Gastroesophageal sphincter (tissue), 4 donors: ENCODE measurements around the gene SKOR1. TPM values are rescaled to one million over a fixed set of nuclear protein-coding genes. Genes with fewer than 3 reads are reported as not detected.
A peak's percentile ranks its signal among the peaks of the same experiment; 100 is the strongest.

Experiments used
- ATAC-seq: fragments of 150-250 bp; one replicate; pipeline ENCODE4 v1.9.1; 2016; ENCODE audit warnings: mild to moderate bottlenecking, moderate library complexity
- H3K27ac ChIP-seq, 4 donors: fragments of 200-600 bp; sonication (generic) in 3 of 4; 1 replicate in 3 of 4; 2 replicates in 1 of 4; pipeline ENCODE4 v1.5.1; 2016 to 2019
- H3K27me3 ChIP-seq: fragments of 200-600 bp; sonication (generic); one replicate; pipeline ENCODE4 v1.5.1; 2019
- H3K36me3 ChIP-seq, 2 donors: fragments of 200-600 bp; sonication (generic); one replicate each; pipeline ENCODE4 v1.5.1; 2019; ENCODE audit warnings: control low read depth in 1 of 2
- H3K4me1 ChIP-seq, 3 donors: fragments of 200-600 bp; sonication (generic); 1 replicate in 2 of 3; 2 replicates in 1 of 3; pipeline ENCODE4 v1.5.1; 2016 to 2019; ENCODE audit warnings: control low read depth in 2 of 3
- H3K4me3 ChIP-seq, 2 donors: fragments of 200-600 bp; sonication (generic); one replicate each; pipeline ENCODE4 v1.5.1; 2019; ENCODE audit warnings: mild to moderate bottlenecking in 1 of 2, moderate library complexity in 1 of 2
- H3K9me3 ChIP-seq, 3 donors: fragments of 200-600 bp; sonication (generic); one replicate each; pipeline ENCODE4 v1.5.1; 2017 to 2019; ENCODE audit warnings: control low read depth in 2 of 3
- EP300 ChIP-seq: sonication (generic); formaldehyde crosslinking; IDR thresholded peaks from one replicate; pipeline ENCODE4 v1.6.1; 2017; ENCODE audit warnings: antibody characterized with exemption, mild to moderate bottlenecking
- POLR2A ChIP-seq, 2 donors: fragments of 450-650 bp; IDR thresholded peaks; one replicate each; pipeline ENCODE4 v1.6.1; 2017; ENCODE audit warnings: antibody characterized with exemption in 2 of 2, mild to moderate bottlenecking in 2 of 2, moderate library complexity in 1 of 2
- POLR2AphosphoS5 ChIP-seq: sonication (generic); formaldehyde crosslinking; IDR thresholded peaks from one replicate; pipeline ENCODE4 v1.6.1; 2017; ENCODE audit warnings: antibody characterized with exemption
- WGBS, 2 donors: methylation state at CpG; one replicate each; pipeline ENCODE4 v1.1.5; 2018; ENCODE audit warnings: low coverage in 1 of 2; 5-methylcytosine and 5-hydroxymethylcytosine counted together
- total RNA-seq, 4 donors: library from RNA; depleted of rRNA; stranded (reverse); fragments of >200 nt; gene quantifications; one replicate each; pipeline ENCODE4 v1.1.0, GENCODE V29; 2016
- TF ChIP-seq, protein P1 (sequence below), 4 experiments: fragments of 200-600 bp in 2 of 4; fragments of 450-650 bp in 2 of 4; sonication (generic) in 1 of 4; IDR thresholded peaks; one replicate each; pipeline ENCODE4 v1.5.1; 2017 to 2019; ENCODE audit warnings: antibody characterized with exemption in 4 of 4, mild to moderate bottlenecking in 2 of 4, moderate library complexity in 2 of 4

The SKOR1 gene
- total RNA-seq, result 1 to 10 TPM in 2 of 4 donors, under 1 TPM in 2; 0.46 to 2.2 (median 0.87) TPM

GRCh38 chr15:67824976-67825880, at the start of gene SKOR1:
Gene SKOR1, plus strand, starts transcription at chr15:67825509. Its CDS starts 94 bp downstream, at chr15:67825603.
- no peaks in the 10 kb centered on the region for H3K9me3 ChIP-seq
- WGBS, 2 donors, result 2 to 3% methylated on average over 10 to 17 of the region's 58 CpGs
- no peak within 1 kb of the TSS for H3K27ac ChIP-seq
- TF ChIP-seq POLR2A (IDR thresholded peaks at IDR 0.05) (no peak), EP300 (no peak), POLR2AphosphoS5 (no peak)
- TF ChIP-seq, protein P1, sequence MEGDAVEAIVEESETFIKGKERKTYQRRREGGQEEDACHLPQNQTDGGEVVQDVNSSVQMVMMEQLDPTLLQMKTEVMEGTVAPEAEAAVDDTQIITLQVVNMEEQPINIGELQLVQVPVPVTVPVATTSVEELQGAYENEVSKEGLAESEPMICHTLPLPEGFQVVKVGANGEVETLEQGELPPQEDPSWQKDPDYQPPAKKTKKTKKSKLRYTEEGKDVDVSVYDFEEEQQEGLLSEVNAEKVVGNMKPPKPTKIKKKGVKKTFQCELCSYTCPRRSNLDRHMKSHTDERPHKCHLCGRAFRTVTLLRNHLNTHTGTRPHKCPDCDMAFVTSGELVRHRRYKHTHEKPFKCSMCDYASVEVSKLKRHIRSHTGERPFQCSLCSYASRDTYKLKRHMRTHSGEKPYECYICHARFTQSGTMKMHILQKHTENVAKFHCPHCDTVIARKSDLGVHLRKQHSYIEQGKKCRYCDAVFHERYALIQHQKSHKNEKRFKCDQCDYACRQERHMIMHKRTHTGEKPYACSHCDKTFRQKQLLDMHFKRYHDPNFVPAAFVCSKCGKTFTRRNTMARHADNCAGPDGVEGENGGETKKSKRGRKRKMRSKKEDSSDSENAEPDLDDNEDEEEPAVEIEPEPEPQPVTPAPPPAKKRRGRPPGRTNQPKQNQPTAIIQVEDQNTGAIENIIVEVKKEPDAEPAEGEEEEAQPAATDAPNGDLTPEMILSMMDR (IDR thresholded peaks at IDR 0.05), result no peak
- H3K4me3 ChIP-seq, result peak within 1 kb of the TSS in 1 of 2 donors; percentile 28
- H3K4me1 ChIP-seq, result peaks cover 0 to 96% (median 44%) of the 10 kb centered on the region in 3 donors
- H3K36me3 ChIP-seq, result no peaks in the 10 kb centered on the region
- H3K27me3 ChIP-seq, result peaks cover 100% of the 10 kb centered on the region
- no peak for ATAC-seq

GRCh38 chr15:67775998-67776397, 49.3 kb upstream of the SKOR1 start:
- WGBS, 2 donors, result 96 to 100% methylated on average over 2 to 3 of the region's 3 CpGs
- ATAC-seq, result no peak
- TF ChIP-seq, protein P1 (IDR thresholded peaks at IDR 0.05), result no peak
- TF ChIP-seq EP300 (no peak), POLR2A (IDR thresholded peaks at IDR 0.05) (no peak), POLR2AphosphoS5 (no peak)

DNA sequence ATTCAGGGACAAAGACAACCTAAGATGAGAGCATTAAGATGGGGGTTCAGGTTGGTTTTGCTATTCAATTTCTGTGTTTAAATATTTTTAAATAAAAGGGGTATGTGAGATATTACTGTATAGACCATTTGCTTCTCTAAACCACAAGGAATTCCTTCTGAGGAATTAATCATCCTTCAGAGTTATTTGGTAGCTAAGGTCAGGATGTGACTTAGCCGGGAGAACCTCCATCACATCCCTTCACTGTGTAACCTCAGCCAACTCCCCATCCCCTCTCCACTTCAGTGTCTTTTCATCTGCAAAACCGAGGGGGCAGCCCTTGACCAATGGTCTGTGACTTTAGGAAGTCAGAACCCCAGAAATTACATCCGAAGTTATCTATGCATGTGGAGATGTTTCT, 48.7 kb upstream of the SKOR1 start:
- no peak overlapping the region for H3K4me3 ChIP-seq
- peaks cover 0 to 28% of the 10 kb centered on the region in 2 donors for H3K36me3 ChIP-seq
- no peaks in the 10 kb centered on the region for H3K27me3 ChIP-seq
- TF ChIP-seq, protein P1 (IDR thresholded peaks at IDR 0.05), result no peak
- no peak for TF ChIP-seq POLR2AphosphoS5
- no peak for TF ChIP-seq POLR2A (IDR thresholded peaks at IDR 0.05)
- TF ChIP-seq EP300, result no peak
- no peaks in the 10 kb centered on the region for H3K4me1 ChIP-seq
- ATAC-seq, result no peak
- H3K9me3 ChIP-seq, result no peaks in the 10 kb centered on the region
- 86 to 100% methylated on average over 2 to 3 of the region's 3 CpGs for WGBS, 2 donors
- H3K27ac ChIP-seq, result no peak overlapping the region

More at GRCh38 chr15:67775998-67776397, 49.3 kb upstream of the SKOR1 start:
- Histone ChIP-seq H3K36me3 (peaks cover 0 to 28% of the 10 kb centered on the region in 2 donors), H3K4me1 (no peaks in the 10 kb centered on the region), H3K27ac (no peak overlapping the region), H3K27me3 (no peaks in the 10 kb centered on the region), H3K9me3 (no peaks in the 10 kb centered on the region), H3K4me3 (no peak overlapping the region)

- Histone ChIP-seq H3K27ac (no peak overlapping the region), H3K36me3 (peaks cover 0 to 28% of the 10 kb centered on the region in 2 donors), H3K4me1 (no peaks in the 10 kb centered on the region), H3K9me3 (no peaks in the 10 kb centered on the region), H3K4me3 (no peak overlapping the region), H3K27me3 (no peaks in the 10 kb centered on the region)
- ATAC-seq, result no peak
- WGBS, 2 donors, result 92 to 96% methylated on average over 2 to 4 of the region's 5 CpGs
- TF ChIP-seq EP300, result no peak
Measured at GRCh38 chr15:67777071-67777470, 48.2 kb upstream of the SKOR1 start.

DNA sequence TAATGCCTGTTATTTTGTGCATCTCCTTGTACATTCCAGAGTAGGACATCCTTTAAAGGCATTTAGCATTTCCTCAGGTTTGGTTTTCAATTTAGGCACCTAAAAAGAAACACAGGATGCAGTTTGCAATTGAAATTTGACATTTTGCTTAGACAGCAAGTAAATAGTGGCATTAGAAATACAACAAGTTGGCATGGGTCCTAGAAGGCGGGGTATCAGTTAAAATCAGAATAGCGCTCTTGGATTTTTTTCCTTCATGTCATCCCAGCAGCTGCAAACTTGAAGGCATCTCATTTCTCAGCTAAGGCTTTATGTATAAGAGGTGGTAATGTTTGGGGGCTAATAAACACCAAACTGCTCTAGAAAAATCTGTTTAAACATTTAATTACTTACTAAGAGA, 47.5 kb upstream of the SKOR1 start:
- H3K36me3 ChIP-seq, result peaks cover 0 to 32% of the 10 kb centered on the region in 2 donors
- no peak overlapping the region for H3K27ac ChIP-seq
- 85 to 92% methylated on average over 2 of the region's 2 CpGs for WGBS, 2 donors
- TF ChIP-seq POLR2A (IDR thresholded peaks at IDR 0.05), result no peak
- ATAC-seq, result no peak
- no peak overlapping the region for H3K4me3 ChIP-seq
- H3K27me3 ChIP-seq, result no peaks in the 10 kb centered on the region
- H3K4me1 ChIP-seq, result no peaks in the 10 kb centered on the region
- no peaks in the 10 kb centered on the region for H3K9me3 ChIP-seq
